A673 (cell line): ENCODE measurements around the gene MTG2. TPM values are rescaled to one million over a fixed set of nuclear protein-coding genes. Genes with fewer than 3 reads are reported as not detected.

Experiments
- BruUV-seq: library from RNA; stranded (reverse); fragments of 400-500 nt; replicated peaks from 2 replicates; lab custom pipeline; 2021; lab: Mats Ljungman, UMichigan
- CTCF ChIA-PET: fragments of 300-600 bp; sonication (Branson Sonifier 250); formaldehyde crosslinking; loops from one replicate; lab custom pipeline; 2022; ENCODE audit warnings: antibody characterized with exemption; lab: Charles Lee
- POLR2A ChIA-PET: fragments of 300-600 bp; sonication (Branson Sonifier 250); formaldehyde crosslinking; loops from one replicate; lab custom pipeline; 2022; ENCODE audit warnings: antibody characterized with exemption; ENCODE audit not compliant: low non-redundant PET; lab: Charles Lee
- DNase-seq: peaks from one replicate; pipeline ENCODE4 v3.0.0-alpha.2; 2015; ENCODE audit warnings: low spot score
- H3K27ac ChIP-seq: fragments of 200-600 bp; sonication (generic); 2 replicates; pipeline ENCODE4 v1.5.1; 2016; ENCODE audit warnings: mixed run types, low read depth, mild to moderate bottlenecking, mixed read lengths, antibody characterized with exemption, low read length; ENCODE audit not compliant: poor library complexity, severe bottlenecking
- H3K27me3 ChIP-seq: fragments of 200-600 bp; sonication (generic); replicated peaks from 2 replicates; pipeline ENCODE4 v1.6.1; 2017; ENCODE audit warnings: mixed run types, low read depth, mild to moderate bottlenecking, mixed read lengths, antibody characterized with exemption, low read length; ENCODE audit not compliant: insufficient read depth, poor library complexity
- H3K36me3 ChIP-seq: fragments of 200-600 bp; sonication (generic); 2 replicates; pipeline ENCODE4 v1.6.1; 2016; ENCODE audit warnings: mixed run types, mild to moderate bottlenecking, mixed read lengths, antibody characterized with exemption, low read length; ENCODE audit not compliant: insufficient read depth, poor library complexity, severe bottlenecking
- H3K4me1 ChIP-seq: fragments of 200-600 bp; sonication (generic); 2 replicates; pipeline ENCODE4 v1.6.1; 2017; ENCODE audit warnings: mixed run types, mild to moderate bottlenecking, mixed read lengths, antibody characterized with exemption, low read length; ENCODE audit not compliant: insufficient read depth, poor library complexity, severe bottlenecking
- H3K4me3 ChIP-seq: fragments of 200-600 bp; sonication (generic); 2 replicates; pipeline ENCODE4 v1.5.1; 2016; ENCODE audit warnings: low read depth, mixed run types, mild to moderate bottlenecking, mixed read lengths, low read length; ENCODE audit not compliant: poor library complexity, severe bottlenecking
- H3K9me3 ChIP-seq: fragments of 200-600 bp; sonication (generic); 2 replicates; pipeline ENCODE4 v1.6.1; 2016; ENCODE audit warnings: mixed run types, low read depth, mild to moderate bottlenecking, mixed read lengths, antibody characterized with exemption, low read length; ENCODE audit not compliant: poor library complexity, severe bottlenecking
- EZH2 ChIP-seq: fragments of 200-600 bp; sonication (generic); IDR thresholded peaks from 2 replicates; pipeline ENCODE4 v1.6.1; 2017; ENCODE audit warnings: borderline replicate concordance, low read depth, mild to moderate bottlenecking, mixed read lengths, antibody characterized with exemption, low read length; ENCODE audit not compliant: poor library complexity, severe bottlenecking
- intact Hi-C: fragments of 100-400 bp; cut with micrococcal nuclease; formaldehyde crosslinking; loops from one replicate; pipeline ENCODE4 v1.10.0; 2022; ENCODE audit not compliant: unreplicated experiment
- total RNA-seq: library from RNA; stranded (reverse); gene quantifications from 2 replicates; pipeline ENCODE4 v1.2.3, GENCODE V29; 2021
- TF ChIP-seq, protein P1 (sequence below): fragments of 300-800, 200-600 bp; sonication (generic); conservative IDR thresholded peaks from 2 replicates; pipeline ENCODE4 v1.5.1; 2017; ENCODE audit warnings: low read depth, mild to moderate bottlenecking, antibody characterized with exemption, low read length, moderate library complexity, mixed read lengths

The MTG2 gene
- total RNA-seq, 1 experiment from 2014 or later, result 40.9 TPM

GRCh38 chr20:62168061-62168460, 14.8 kb upstream of the MTG2 start:
- ChIA-PET POLR2A (no interaction called here), CTCF (interaction anchor here (0.7 kb wide), 1 partner anchor 157 kb away, joined by 3 read pairs; no protein-coding TSS in a partner anchor)
- H3K9me3 ChIP-seq, result no peaks in the 10 kb centered on the region
- peaks cover 10% of the 10 kb centered on the region for H3K4me1 ChIP-seq
- no peak overlapping the region for H3K4me3 ChIP-seq
- TF ChIP-seq, protein P1, sequence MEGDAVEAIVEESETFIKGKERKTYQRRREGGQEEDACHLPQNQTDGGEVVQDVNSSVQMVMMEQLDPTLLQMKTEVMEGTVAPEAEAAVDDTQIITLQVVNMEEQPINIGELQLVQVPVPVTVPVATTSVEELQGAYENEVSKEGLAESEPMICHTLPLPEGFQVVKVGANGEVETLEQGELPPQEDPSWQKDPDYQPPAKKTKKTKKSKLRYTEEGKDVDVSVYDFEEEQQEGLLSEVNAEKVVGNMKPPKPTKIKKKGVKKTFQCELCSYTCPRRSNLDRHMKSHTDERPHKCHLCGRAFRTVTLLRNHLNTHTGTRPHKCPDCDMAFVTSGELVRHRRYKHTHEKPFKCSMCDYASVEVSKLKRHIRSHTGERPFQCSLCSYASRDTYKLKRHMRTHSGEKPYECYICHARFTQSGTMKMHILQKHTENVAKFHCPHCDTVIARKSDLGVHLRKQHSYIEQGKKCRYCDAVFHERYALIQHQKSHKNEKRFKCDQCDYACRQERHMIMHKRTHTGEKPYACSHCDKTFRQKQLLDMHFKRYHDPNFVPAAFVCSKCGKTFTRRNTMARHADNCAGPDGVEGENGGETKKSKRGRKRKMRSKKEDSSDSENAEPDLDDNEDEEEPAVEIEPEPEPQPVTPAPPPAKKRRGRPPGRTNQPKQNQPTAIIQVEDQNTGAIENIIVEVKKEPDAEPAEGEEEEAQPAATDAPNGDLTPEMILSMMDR, result no peak
- no peak for TF ChIP-seq EZH2
- no peak overlapping the region for H3K27ac ChIP-seq
- no peaks in the 10 kb centered on the region for H3K27me3 ChIP-seq
- DNase-seq, result no peak
- BruUV-seq, result no TSS peak
- H3K36me3 ChIP-seq, result peaks cover 40% of the 10 kb centered on the region
- intact Hi-C loops, result no loop called here

- no TSS peak for BruUV-seq
- POLR2A ChIA-PET, result no interaction called here
Measured at GRCh38 chr20:62168890-62169435, 13.9 kb upstream of the MTG2 start.

DNA sequence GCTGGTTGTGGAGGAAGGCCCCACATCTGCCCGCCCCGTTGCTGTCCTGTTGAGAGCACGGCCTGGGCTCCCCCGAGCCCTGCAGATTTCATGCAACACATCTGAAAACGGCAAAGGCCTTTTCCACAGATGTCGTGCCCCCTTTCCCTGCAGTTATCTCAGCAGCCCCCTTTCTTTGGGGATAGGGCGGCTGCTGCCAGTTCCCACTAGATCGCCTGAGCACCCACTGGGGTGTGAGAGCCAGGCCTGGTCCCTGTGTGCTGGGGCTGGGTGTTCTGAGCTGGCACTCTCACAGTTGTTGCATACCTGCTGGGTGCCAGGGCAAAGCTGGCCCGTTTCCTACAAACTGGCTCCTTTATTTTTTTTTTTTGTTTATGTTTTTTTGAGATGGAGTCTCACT, 12.3 kb upstream of the MTG2 start:
- POLR2A ChIA-PET, result no interaction called here
- Histone ChIP-seq H3K27ac (no peak overlapping the region), H3K27me3 (no peaks in the 10 kb centered on the region), H3K4me1 (peaks cover 9% of the 10 kb centered on the region), H3K4me3 (no peak overlapping the region), H3K36me3 (peaks cover 31% of the 10 kb centered on the region), H3K9me3 (no peaks in the 10 kb centered on the region)
- CTCF ChIA-PET, result no interaction called here
- TF ChIP-seq, protein P1, result no peak
- TF ChIP-seq EZH2, result no peak
- no peak for DNase-seq
- no TSS peak for BruUV-seq
- intact Hi-C loops, result no loop called here

More at GRCh38 chr20:62168890-62169435, 13.9 kb upstream of the MTG2 start:
- no peak for DNase-seq
- peaks cover 10% of the 10 kb centered on the region for H3K4me1 ChIP-seq
- H3K27ac ChIP-seq, result no peak overlapping the region
- no peaks in the 10 kb centered on the region for H3K27me3 ChIP-seq
- no peaks in the 10 kb centered on the region for H3K9me3 ChIP-seq
- peaks cover 36% of the 10 kb centered on the region for H3K36me3 ChIP-seq
- intact Hi-C loops, result no loop called here
- H3K4me3 ChIP-seq, result no peak overlapping the region
- CTCF ChIA-PET, result no interaction called here
- TF ChIP-seq EZH2, result no peak
- TF ChIP-seq, protein P1, result no peak
